ENCODE measurements around the gene MAEL.

GRCh38 chr1:166977951-166978350, 11.1 kb upstream of the MAEL start:
- TF ChIP-seq CTCF (conservative IDR thresholded peaks at IDR 0.05; ENCODE audit: low read depth, low read length) (no peak), EZH2 (IDR thresholded peaks at IDR 0.05; ENCODE audit: low read length, unreplicated experiment) (no peak), EZH2phosphoT487 (IDR thresholded peaks at IDR 0.05; ENCODE audit: borderline replicate concordance, low read length) (no peak)
